CD4-positive, alpha-beta T cell treated with Interleukin-6 at 100 ng/mL for 8 hours (primary cell): Measurements from ENCODE around the gene FBXW5.

Experiments
- DNase-seq: peaks from one replicate; pipeline ENCODE4 v3.0.0-alpha.2; 2020; ENCODE audit warnings: mixed read lengths, low spot score

Gene FBXW5

GRCh38 chr9:136949239-136949816 lies 4.8 kb upstream of the FBXW5 start:
- no peak for DNase-seq

- no peak for DNase-seq
These were observed 3.5 kb upstream of the FBXW5 start for GRCh38 chr9:136947955-136948510.

- no peak for DNase-seq
These were observed 2.7 kb upstream of the FBXW5 start for GRCh38 chr9:136947028-136947891.

DNA sequence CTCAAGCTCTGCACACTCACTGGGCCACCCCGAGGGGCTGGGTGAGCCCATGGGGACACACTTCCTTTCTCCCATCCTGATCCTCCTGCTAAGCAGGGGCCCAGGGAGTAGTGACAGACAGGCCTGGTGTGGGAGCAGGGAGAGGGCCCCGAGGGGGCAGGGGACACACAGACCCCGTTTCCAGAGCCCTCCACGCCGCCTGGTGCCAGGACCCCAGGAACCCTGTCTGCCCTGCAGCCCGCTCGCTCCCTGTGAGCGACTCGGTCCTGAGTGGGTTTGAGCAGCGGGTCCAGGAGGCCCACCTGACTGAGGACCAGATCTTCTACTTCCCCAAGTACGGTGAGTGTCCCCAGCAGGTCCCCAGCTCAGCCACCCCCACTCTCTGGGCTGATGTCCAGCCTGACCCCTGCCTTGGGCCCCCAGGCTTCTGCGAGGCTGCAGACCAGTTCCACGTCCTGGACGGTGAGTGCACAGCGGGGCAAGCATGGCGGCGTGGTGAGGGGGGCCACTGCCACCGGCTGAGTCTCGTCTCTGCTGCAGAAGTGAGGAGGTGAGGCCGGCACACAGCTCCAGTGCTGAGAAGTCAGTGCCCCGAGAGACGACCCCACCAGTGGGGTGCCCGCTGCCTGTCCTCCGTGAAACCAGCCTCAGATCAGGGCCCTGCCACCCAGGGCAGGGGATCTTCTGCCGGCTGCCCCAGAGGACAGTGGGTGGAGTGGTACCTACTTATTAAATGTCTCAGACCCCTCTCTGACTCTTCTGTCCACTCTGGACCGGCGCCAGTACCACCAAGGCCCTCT lies 1.9 kb upstream of the FBXW5 start:
- no peak for DNase-seq

GRCh38 chr9:136945333-136946227 lies 1.0 kb upstream of the FBXW5 start:
- no peak for DNase-seq

DNA sequence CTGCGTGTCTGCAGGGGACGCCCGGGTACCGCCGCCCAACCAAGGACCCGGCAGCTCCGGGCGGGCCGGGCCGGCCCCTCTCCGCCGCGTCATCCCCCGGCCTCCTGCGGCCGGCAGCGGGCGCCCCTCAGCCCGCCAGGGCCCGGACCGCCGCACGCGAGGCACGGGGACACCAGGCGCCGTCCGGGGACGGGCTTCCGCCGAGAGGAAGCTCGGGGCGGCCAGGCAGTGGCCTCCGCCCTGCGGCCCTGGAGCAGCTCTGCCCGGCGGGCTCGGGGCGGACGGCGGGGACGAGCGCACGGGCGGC lies 373 bp downstream of the FBXW5 start:
- no peak for DNase-seq

- no peak for DNase-seq
These were observed 987 bp downstream of the FBXW5 start for GRCh38 chr9:136943291-136944211.

DNA sequence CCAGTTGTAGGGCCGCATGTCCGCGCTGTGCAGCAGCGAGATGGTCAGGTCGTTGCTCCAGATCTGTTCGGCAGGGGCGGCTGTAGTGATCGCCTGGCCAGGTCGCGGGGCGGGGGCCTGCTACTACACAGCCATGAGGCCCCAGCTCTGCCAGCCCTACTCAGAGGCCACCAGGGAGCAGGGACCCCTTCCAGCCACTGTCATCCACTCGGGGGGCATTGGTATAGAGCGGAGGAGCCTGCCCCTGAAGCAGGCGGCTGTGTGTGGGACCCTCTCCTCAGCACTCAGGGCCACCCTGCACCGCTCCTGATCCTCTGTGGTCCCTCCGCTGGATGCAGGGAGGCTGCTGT lies 1.7 kb downstream of the FBXW5 start:
- no peak for DNase-seq

GRCh38 chr9:136942112-136942880 lies 2.2 kb downstream of the FBXW5 start:
- DNase-seq: no peak

GRCh38 chr9:136941231-136942111 lies 3.1 kb downstream of the FBXW5 start:
- no peak for DNase-seq

DNA sequence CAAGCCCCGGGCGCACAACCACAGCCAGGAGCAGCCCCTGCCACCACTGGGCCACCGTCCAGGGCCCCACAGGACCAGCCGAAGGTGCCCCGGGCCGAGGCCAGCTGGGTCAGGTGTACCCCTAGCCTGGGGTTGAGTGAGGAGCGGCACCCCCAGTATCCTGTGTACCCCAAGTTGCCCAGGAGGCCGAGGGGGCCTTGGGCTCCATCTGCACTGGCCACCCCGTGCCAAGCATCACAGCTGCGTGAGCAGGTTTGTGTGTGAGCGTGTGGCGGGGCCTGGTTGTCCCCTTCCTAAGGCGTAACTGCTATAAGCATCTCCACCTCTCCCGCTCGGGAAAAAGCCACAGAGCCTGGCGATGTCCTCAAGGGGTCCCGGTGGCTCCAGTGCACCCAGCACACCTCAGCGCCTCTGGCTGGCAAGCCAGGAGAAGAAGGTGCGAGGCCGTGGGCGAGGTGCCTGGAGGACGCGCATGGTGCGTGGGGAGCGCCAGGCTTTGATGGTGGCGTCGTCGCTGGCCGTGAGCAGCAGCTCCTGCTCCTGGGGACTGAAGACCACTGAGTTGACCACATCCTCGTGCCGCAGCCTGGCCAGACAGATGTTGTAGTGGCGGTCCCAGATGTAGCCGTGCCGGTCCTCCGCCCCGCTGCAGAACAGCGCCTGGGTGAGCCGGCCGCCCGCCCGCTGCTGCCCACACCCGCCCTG lies 3.9 kb downstream of the FBXW5 start:
- no peak for DNase-seq

GRCh38 chr9:136939996-136940525 lies 4.5 kb downstream of the FBXW5 start:
- no peak for DNase-seq

DNA sequence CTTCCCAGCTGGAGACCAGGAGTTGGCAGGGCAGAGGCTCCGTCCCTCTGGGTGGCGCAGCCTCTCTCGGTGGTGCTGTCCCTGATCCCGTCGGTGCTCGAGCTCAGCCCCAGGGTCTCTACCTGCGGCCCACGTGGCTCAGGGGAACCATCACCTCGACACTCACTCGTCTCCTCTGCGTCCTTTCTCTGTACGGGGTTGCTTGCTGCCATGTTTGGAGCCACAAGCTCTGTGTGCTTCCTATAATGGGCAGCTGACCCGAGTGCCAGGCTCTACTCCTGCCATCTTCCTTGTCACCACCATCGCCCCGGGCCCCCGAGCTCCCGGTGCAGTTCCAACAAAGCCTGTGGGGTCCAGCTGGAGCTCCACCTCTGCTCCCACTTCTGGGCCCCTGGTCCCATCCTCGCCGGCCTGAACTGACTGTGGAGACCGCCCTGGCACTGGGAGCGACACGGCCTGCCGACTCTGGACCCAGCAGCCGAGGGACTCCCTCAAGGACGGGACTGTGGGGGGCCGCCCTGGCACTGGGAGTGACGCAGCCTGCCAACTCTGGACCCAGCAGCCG lies 5.0 kb downstream of the FBXW5 start:
- DNase-seq: no peak

- no peak for DNase-seq
These were observed 7.1 kb downstream of the FBXW5 start for GRCh38 chr9:136937186-136938001.

GRCh38 chr9:136936645-136937170 lies 7.8 kb downstream of the FBXW5 start:
- DNase-seq: no peak

- DNase-seq: no peak
These were observed 8.9 kb downstream of the FBXW5 start for GRCh38 chr9:136935651-136936050.

- no peak for DNase-seq
These were observed 10.3 kb downstream of the FBXW5 start for GRCh38 chr9:136934277-136934676.
